Measurements from ENCODE around the gene DOLPP1. TPM values are rescaled to one million over a fixed set of nuclear protein-coding genes. Genes with fewer than 3 reads are reported as not detected.
A peak's percentile ranks its signal among the peaks of the same experiment; 100 is the strongest.
"Not testable (repeated sequence)": the region's sequence is repeated elsewhere in the genome, so short reads cannot be mapped to it uniquely, and the experiment has no call there.

The DOLPP1 gene
- 22.3 TPM for total RNA-seq

GRCh38 chr9:129080601-129081387, at the start of gene DOLPP1:
Gene DOLPP1 (plus strand): TSS chr9:129081111. CDS start chr9:129081132, 21 bp downstream.
- DNase-seq (ENCODE audit: low spot score): peak; percentile 99

DNA sequence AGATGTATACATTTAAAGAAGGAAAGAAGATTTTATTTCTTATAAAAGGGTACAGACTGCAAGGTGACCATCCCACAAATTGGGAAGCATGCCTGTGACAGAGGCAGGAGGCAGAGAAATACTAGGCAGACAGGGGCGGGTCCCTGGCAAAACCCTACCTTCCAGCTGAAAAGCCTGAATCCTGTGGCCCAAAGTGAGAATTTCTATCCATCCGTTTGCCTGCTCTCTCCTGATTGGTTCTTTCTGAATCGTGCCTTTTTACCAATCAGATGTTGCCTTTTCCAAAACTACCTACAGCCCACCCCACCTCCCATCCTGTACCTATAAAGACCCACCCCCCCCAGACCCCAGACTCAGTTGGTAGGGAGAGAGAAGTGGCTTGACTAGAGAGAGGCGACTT, 49.4 kb upstream of the DOLPP1 start:
- DNase-seq (ENCODE audit: low spot score): no peak

GRCh38 chr9:129032541-129033159, 48.3 kb upstream of the DOLPP1 start:
- DNase-seq (ENCODE audit: low spot score): no peak

DNA sequence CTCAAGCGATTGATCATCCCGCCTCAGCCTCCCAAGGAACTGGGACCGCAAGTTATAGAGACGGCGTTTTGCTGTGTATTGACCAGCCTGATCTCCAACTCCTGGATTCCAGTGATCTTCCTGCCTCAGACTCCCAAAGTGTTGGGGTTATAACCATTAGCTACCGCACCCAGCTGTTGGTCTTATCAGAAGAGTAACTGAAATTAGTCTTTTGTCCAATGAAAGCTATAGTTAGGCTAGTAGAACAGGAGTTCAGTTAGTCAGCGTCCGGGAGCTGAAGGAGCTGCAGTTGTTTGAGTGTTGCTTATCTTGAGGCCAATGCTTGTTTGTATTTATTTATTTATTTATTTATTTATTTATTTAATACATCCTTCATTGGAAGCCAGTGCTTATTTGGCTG, 47.7 kb upstream of the DOLPP1 start:
- no peak for DNase-seq (ENCODE audit: low spot score)

- DNase-seq (ENCODE audit: low spot score): not testable (repeated sequence)
These were observed 45.1 kb upstream of the DOLPP1 start for GRCh38 chr9:129035838-129036237.

DNA sequence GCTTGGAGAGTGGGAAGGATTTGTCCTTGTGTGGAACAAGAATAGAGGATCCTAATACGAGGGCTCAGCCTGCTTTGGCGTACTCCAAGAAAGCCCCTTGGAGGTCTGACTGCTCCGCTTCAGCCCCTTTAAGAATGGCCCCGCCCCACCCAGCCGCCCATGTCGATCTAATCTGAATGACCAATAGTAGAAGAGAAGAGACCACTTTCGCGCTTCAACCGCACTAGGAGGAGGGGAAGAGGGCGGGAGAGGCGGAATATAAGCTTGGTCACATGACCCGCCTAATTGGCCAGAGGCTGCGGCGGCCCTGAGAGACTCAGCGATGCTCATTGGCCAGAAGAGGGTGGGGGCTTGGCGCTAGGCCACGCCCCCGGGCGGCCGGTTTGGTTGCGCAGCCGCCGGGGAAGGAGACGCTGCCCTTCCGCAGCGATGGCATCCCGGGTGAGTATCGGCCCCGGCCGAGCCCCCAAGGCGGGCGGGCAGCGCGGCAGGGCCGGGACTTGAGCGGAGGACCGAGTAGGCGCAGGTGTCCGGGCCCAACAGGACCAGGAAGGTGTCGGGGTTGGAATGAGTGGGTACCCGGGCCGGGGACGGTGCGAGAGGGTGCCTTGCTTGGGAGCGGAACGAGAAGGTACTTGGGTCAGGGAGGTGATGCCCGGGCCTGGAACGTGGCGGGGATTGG, 44.5 kb upstream of the DOLPP1 start, which contains the start of gene MIGA2:
Gene MIGA2, plus strand, starts transcription at position 386 of the 682 bp plus-strand sequence. CDS start 3,969 bp downstream, outside the sequence.
- peak; percentile 99 for DNase-seq (ENCODE audit: low spot score)

GRCh38 chr9:129036923-129037766, 43.8 kb upstream of the DOLPP1 start:
- no peak for DNase-seq (ENCODE audit: low spot score)

DNA sequence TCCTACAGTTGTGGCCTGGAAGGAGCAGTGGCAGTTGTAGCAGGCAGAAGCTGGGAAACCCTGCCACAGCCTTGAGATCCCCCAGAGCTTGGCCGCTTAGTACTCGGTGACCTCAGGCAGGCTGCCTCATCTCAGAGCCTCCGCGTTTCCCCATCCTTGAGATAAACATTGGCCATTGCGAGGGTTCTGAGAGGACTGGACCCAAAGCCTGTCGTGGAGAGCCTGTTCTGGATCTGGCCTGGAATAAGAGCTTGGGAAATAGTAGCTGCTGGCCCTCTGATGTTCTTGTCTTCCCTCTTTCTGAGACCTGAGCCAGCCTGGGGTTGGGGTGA, 43.2 kb upstream of the DOLPP1 start:
- peak; percentile 51 for DNase-seq (ENCODE audit: low spot score)

- peak; percentile 18 for DNase-seq (ENCODE audit: low spot score)
These were observed 42.6 kb upstream of the DOLPP1 start for GRCh38 chr9:129038109-129038852.

- no peak for DNase-seq (ENCODE audit: low spot score)
These were observed 40.7 kb upstream of the DOLPP1 start for GRCh38 chr9:129040113-129040643.

- no peak for DNase-seq (ENCODE audit: low spot score)
These were observed 38.9 kb upstream of the DOLPP1 start for GRCh38 chr9:129042016-129042415.

DNA sequence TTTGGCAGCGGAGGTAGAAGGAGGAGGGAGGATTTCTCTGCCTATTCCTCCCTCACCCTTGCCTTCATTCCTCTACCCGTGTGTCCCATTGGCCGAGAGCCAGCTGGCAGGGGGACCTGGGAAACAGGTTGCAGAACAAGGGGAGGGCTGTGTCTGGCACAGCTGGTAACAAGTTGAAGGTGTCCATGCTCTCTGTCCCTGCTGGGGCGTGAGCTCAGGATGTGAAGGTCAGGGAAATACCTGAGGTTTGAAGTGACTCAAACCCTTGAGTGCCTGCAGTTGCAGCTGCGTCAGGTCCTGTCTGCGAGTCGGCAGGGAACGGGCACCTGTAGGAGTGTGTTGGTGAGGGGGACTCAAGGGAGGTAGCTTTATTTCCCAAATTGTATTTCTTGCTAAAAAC, 28.3 kb upstream of the DOLPP1 start:
- peak; percentile 94 for DNase-seq (ENCODE audit: low spot score)

GRCh38 chr9:129053020-129053419, 27.9 kb upstream of the DOLPP1 start:
- no peak for DNase-seq (ENCODE audit: low spot score)

- no peak for DNase-seq (ENCODE audit: low spot score)
These were observed 26.6 kb upstream of the DOLPP1 start for GRCh38 chr9:129054163-129054851.

- DNase-seq (ENCODE audit: low spot score): no peak
These were observed 21.7 kb upstream of the DOLPP1 start for GRCh38 chr9:129058965-129059795.

- no peak for DNase-seq (ENCODE audit: low spot score)
These were observed 20.8 kb upstream of the DOLPP1 start for GRCh38 chr9:129059796-129060785.

GRCh38 chr9:129060991-129061390, 19.9 kb upstream of the DOLPP1 start:
- DNase-seq (ENCODE audit: low spot score): no peak

- no peak for DNase-seq (ENCODE audit: low spot score)
These were observed 17.9 kb upstream of the DOLPP1 start for GRCh38 chr9:129063061-129063460.
